ENCODE results near the gene ANKS1A.

DNA sequence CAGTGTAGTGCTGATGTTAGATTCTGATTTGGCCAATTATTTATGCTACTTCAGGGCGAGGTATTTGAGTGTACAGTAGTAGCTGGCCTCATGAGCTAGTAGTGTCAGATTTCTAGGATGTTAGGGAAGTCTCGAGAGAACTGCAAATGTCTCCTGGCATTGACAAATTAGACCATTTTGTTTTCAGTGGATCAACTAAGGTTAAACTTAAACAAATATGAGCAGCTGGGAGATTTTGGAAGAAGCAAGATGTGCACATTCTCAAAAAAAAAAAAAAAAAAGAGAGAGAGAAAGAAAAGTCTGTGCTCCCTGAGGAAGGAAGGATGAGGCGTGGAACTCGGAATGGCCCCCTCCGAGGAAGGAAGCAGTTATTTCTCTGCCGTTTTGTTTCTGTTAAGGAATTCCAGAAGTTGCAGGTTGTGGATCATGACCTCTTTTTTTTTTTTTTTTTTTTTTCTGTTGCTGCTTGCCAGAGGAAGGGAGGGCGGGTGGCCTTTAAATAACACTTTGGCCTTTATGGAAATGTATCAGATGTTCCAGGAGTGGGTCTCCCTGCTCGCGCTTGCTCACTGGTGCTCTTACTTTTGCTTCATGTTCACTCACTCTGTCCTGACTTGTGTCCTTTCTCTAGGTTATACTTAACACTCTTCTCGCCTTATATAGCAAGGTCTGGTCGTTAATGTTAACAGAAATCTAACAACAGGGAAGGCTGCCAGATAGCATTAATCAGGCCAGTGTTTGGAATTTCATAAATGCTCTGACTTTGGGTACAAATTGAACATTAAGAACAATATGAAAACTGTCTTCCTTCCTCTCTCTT lies 127.7 kb downstream of the ANKS1A start:
- TF ChIP-seq, protein P1, sequence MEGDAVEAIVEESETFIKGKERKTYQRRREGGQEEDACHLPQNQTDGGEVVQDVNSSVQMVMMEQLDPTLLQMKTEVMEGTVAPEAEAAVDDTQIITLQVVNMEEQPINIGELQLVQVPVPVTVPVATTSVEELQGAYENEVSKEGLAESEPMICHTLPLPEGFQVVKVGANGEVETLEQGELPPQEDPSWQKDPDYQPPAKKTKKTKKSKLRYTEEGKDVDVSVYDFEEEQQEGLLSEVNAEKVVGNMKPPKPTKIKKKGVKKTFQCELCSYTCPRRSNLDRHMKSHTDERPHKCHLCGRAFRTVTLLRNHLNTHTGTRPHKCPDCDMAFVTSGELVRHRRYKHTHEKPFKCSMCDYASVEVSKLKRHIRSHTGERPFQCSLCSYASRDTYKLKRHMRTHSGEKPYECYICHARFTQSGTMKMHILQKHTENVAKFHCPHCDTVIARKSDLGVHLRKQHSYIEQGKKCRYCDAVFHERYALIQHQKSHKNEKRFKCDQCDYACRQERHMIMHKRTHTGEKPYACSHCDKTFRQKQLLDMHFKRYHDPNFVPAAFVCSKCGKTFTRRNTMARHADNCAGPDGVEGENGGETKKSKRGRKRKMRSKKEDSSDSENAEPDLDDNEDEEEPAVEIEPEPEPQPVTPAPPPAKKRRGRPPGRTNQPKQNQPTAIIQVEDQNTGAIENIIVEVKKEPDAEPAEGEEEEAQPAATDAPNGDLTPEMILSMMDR (IDR thresholded peaks at IDR 0.05 in 4 of 5, conservative IDR thresholded peaks at IDR 0.05 in 1 of 5) = no peak
- peak in 1 of 2 donors; percentile 38 for TF ChIP-seq POLR2A (IDR thresholded peaks at IDR 0.05)
